Smooth muscle cell (in vitro differentiated cells): Measurements from ENCODE around the gene DIAPH3. TPM values are rescaled to one million over a fixed set of nuclear protein-coding genes. Genes with fewer than 3 reads are reported as not detected.

Source experiments
- DNase-seq: peaks from one replicate; lab custom pipeline; 2025; ENCODE audit not compliant: unreplicated experiment; lab: John Stamatoyannopoulos, UW
- H2AFZ ChIP-seq: fragments of 200-600 bp; sonication (generic); 2 replicates; pipeline ENCODE4 v1.6.0; 2016; ENCODE audit warnings: antibody characterized with exemption, low read depth, mild to moderate bottlenecking
- H3F3A ChIP-seq: fragments of 200-600 bp; sonication (generic); 2 replicates; pipeline ENCODE4 v1.6.0; 2017; ENCODE audit warnings: antibody characterized with exemption, low read depth
- H3K27ac ChIP-seq: fragments of 200-600 bp; sonication (generic); 2 replicates; pipeline ENCODE4 v1.5.1; 2016; ENCODE audit warnings: low read depth, mild to moderate bottlenecking
- H3K27me3 ChIP-seq: fragments of 200-600 bp; sonication (generic); 2 replicates; pipeline ENCODE4 v1.6.1; 2016; ENCODE audit warnings: low read depth, mild to moderate bottlenecking
- H3K36me3 ChIP-seq: fragments of 200-600 bp; sonication (generic); 2 replicates; pipeline ENCODE4 v1.5.1; 2016; ENCODE audit warnings: low read depth
- H3K4me1 ChIP-seq: fragments of 200-600 bp; sonication (generic); 2 replicates; pipeline ENCODE4 v1.5.1; 2016; ENCODE audit warnings: low read depth
- H3K4me2 ChIP-seq: fragments of 200-600 bp; sonication (generic); 2 replicates; pipeline ENCODE4 v1.6.0; 2016; ENCODE audit warnings: mild to moderate bottlenecking
- H3K4me3 ChIP-seq: fragments of 200-600 bp; sonication (generic); 2 replicates; pipeline ENCODE4 v1.5.1; 2016; ENCODE audit warnings: mild to moderate bottlenecking
- H3K79me2 ChIP-seq: fragments of 200-600 bp; sonication (generic); 2 replicates; pipeline ENCODE4 v1.6.0; 2016; ENCODE audit warnings: low read depth, mild to moderate bottlenecking
- H3K9ac ChIP-seq: fragments of 200-600 bp; sonication (generic); 2 replicates; pipeline ENCODE4 v1.6.0; 2016; ENCODE audit warnings: low read depth
- H3K9me3 ChIP-seq: fragments of 200-600 bp; sonication (generic); replicated peaks from 2 replicates; pipeline ENCODE4 v1.5.1; 2016; ENCODE audit warnings: low read depth
- H4K20me1 ChIP-seq: fragments of 200-600 bp; sonication (generic); 2 replicates; pipeline ENCODE4 v1.6.0; 2016; ENCODE audit warnings: low read depth
- WGBS: methylation state at CpG from one replicate; pipeline ENCODE4 v1.1.7; 2016; ENCODE audit warnings: low lambda C conversion rate; 5-methylcytosine and 5-hydroxymethylcytosine counted together
- polyA plus RNA-seq: library from polyadenylated mRNA; unstranded; fragments of >200 nt; fragmentation: Nextera tagmentation; extraction: Ambion mirVana; gene quantifications from 2 replicates; pipeline ENCODE4 v1.2.1, GENCODE V29; 2016
- total RNA-seq: library from RNA; depleted of rRNA; stranded (reverse); fragments of >200 nt; gene quantifications from 2 replicates; pipeline ENCODE4 v1.2.3, GENCODE V29; 2014
- TF ChIP-seq, protein P1 (sequence below): fragments of 200-600 bp; sonication (generic); IDR thresholded peaks from 2 replicates; pipeline ENCODE4 v1.5.1; 2017; ENCODE audit warnings: borderline replicate concordance, mild to moderate bottlenecking, antibody characterized with exemption; ENCODE audit not compliant: insufficient read depth, poor library complexity, severe bottlenecking

The DIAPH3 gene
- total and polyA plus RNA-seq, 2 experiments from 2014 or later, result 6.8 to 9.5 TPM

- Histone ChIP-seq H3K4me3 (no peak overlapping the region), H3K4me1 (no peaks in the 10 kb centered on the region), H3K79me2 (no peaks in the 10 kb centered on the region), H3K9me3 (no peaks in the 10 kb centered on the region), H3F3A (no peaks in the 10 kb centered on the region), H2AFZ (no peak overlapping the region), H4K20me1 (no peaks in the 10 kb centered on the region), H3K36me3 (no peaks in the 10 kb centered on the region), H3K27me3 (no peaks in the 10 kb centered on the region), H3K9ac (no peak overlapping the region), H3K27ac (no peak overlapping the region), H3K4me2 (no peak overlapping the region)
- TF ChIP-seq, protein P1, sequence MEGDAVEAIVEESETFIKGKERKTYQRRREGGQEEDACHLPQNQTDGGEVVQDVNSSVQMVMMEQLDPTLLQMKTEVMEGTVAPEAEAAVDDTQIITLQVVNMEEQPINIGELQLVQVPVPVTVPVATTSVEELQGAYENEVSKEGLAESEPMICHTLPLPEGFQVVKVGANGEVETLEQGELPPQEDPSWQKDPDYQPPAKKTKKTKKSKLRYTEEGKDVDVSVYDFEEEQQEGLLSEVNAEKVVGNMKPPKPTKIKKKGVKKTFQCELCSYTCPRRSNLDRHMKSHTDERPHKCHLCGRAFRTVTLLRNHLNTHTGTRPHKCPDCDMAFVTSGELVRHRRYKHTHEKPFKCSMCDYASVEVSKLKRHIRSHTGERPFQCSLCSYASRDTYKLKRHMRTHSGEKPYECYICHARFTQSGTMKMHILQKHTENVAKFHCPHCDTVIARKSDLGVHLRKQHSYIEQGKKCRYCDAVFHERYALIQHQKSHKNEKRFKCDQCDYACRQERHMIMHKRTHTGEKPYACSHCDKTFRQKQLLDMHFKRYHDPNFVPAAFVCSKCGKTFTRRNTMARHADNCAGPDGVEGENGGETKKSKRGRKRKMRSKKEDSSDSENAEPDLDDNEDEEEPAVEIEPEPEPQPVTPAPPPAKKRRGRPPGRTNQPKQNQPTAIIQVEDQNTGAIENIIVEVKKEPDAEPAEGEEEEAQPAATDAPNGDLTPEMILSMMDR, result no peak
- no peak for DNase-seq
- 77% methylated on average over 5 of the region's 5 CpGs for WGBS
Observed at GRCh38 chr13:60118696-60119400, 44.9 kb downstream of the DIAPH3 start.

GRCh38 chr13:60114499-60115028 lies 49.2 kb downstream of the DIAPH3 start:
- Histone ChIP-seq H4K20me1 (no peaks in the 10 kb centered on the region), H3F3A (no peaks in the 10 kb centered on the region), H3K79me2 (no peaks in the 10 kb centered on the region), H2AFZ (no peak overlapping the region), H3K4me3 (no peak overlapping the region), H3K4me1 (no peaks in the 10 kb centered on the region), H3K9ac (no peak overlapping the region), H3K4me2 (no peak overlapping the region), H3K36me3 (no peaks in the 10 kb centered on the region), H3K9me3 (no peaks in the 10 kb centered on the region), H3K27me3 (no peaks in the 10 kb centered on the region), H3K27ac (no peak overlapping the region)
- no peak for DNase-seq
- 95% methylated on average over 1 of the region's 1 CpG for WGBS
- TF ChIP-seq, protein P1, result no peak

GRCh38 chr13:60112771-60113170 lies 51.0 kb downstream of the DIAPH3 start:
- Histone ChIP-seq H3K27me3 (no peaks in the 10 kb centered on the region), H4K20me1 (no peaks in the 10 kb centered on the region), H3K4me3 (no peak overlapping the region), H3K79me2 (no peaks in the 10 kb centered on the region), H2AFZ (no peak overlapping the region), H3K9ac (no peak overlapping the region), H3K4me1 (no peaks in the 10 kb centered on the region), H3F3A (no peaks in the 10 kb centered on the region), H3K36me3 (no peaks in the 10 kb centered on the region), H3K27ac (no peak overlapping the region), H3K9me3 (no peaks in the 10 kb centered on the region), H3K4me2 (no peak overlapping the region)
- no peak for DNase-seq
- TF ChIP-seq, protein P1, result no peak
- 95% methylated on average over 1 of the region's 1 CpG for WGBS

- Histone ChIP-seq H3K9ac (no peak overlapping the region), H3K79me2 (no peaks in the 10 kb centered on the region), H2AFZ (no peak overlapping the region), H3K4me3 (no peak overlapping the region), H3K9me3 (no peaks in the 10 kb centered on the region), H3F3A (no peaks in the 10 kb centered on the region), H3K27ac (no peak overlapping the region), H3K4me1 (no peaks in the 10 kb centered on the region), H4K20me1 (no peaks in the 10 kb centered on the region), H3K4me2 (no peak overlapping the region), H3K27me3 (no peaks in the 10 kb centered on the region), H3K36me3 (no peaks in the 10 kb centered on the region)
- DNase-seq, result no peak
- WGBS, result 90% methylated on average over 3 of the region's 3 CpGs
- TF ChIP-seq, protein P1, result no peak
Observed at GRCh38 chr13:60111691-60112090, 52.0 kb downstream of the DIAPH3 start.
